Activated naive CD4-positive, alpha-beta T cell treated with anti-CD3 and anti-CD28 coated beads, Interleukin-2, amount 10 ng/mL, durations not matched to agents 5 hours and 36 hours (primary cell): ENCODE measurements around the gene SPRY2. TPM values are rescaled to one million over a fixed set of nuclear protein-coding genes. Genes with fewer than 3 reads are reported as not detected.

Experiments
- total RNA-seq, 2 experiments: library from RNA; stranded (reverse); gene quantifications; one replicate each; pipeline ENCODE4 v1.2.3, GENCODE V29; 2021

SPRY2 gene, protein sequence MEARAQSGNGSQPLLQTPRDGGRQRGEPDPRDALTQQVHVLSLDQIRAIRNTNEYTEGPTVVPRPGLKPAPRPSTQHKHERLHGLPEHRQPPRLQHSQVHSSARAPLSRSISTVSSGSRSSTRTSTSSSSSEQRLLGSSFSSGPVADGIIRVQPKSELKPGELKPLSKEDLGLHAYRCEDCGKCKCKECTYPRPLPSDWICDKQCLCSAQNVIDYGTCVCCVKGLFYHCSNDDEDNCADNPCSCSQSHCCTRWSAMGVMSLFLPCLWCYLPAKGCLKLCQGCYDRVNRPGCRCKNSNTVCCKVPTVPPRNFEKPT
- not detected for total RNA-seq

DNA sequence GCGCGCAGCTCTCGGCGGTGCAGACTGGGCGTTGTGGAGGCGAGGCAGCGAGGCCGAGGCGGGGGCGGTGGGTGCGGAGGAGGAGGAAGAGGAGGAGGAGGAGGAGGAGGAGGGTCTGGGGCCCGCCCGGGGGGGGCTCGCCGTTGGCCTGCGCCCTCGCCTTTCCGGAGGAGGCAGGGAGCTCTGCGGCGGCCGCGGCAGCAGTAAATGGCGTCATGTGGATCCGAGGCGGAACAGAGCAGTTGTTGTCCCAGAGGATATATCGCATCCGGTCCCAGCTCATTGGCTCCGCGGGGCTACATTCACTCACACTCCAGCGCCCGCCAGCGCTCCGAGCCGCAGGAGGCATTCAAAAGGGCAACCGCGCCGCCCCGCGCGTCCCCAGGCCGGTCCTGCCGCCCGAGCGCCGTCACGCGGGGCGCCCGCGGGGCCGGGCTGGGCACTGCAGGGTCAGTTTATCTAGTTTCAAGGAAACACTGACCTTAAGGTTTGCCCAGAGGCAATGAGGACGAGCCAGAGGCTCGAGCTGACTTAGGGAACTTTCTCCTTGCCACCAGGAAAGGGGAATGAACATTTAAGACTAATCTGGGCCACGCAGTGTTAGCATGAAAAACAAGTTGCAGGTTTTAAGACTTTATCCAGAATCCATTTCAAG is at the start of gene SPRY2:
Gene SPRY2, minus strand, starts transcription at position 26 of the 655 bp plus-strand sequence. CDS start 3,421 bp downstream, outside the sequence.

